ENCODE results near the gene PLCL2. TPM values are rescaled to one million over a fixed set of nuclear protein-coding genes. Genes with fewer than 3 reads are reported as not detected.

Gene PLCL2
- total RNA-seq, 1 donor from 2014 or later = 12.1 TPM

- DNase-seq (ENCODE audit: low read depth, low spot score) = no peak
Observed at GRCh38 chr3:16913264-16913580, 28.5 kb downstream of the PLCL2 start.

- DNase-seq (ENCODE audit: low read depth, low spot score) = peak; percentile 15
Observed at GRCh38 chr3:16916840-16917239, 32.1 kb downstream of the PLCL2 start.

- DNase-seq (ENCODE audit: low read depth, low spot score) = no peak
Observed at GRCh38 chr3:16917256-16917935, 32.6 kb downstream of the PLCL2 start.

GRCh38 chr3:16917980-16918682 is 33.4 kb downstream of the PLCL2 start:
- no peak for DNase-seq (ENCODE audit: low read depth, low spot score)

- no peak for DNase-seq (ENCODE audit: low read depth, low spot score)
Observed at GRCh38 chr3:16918683-16919025, 33.9 kb downstream of the PLCL2 start.

GRCh38 chr3:16923112-16923511 is 38.4 kb downstream of the PLCL2 start:
- no peak for DNase-seq (ENCODE audit: low read depth, low spot score)

- DNase-seq (ENCODE audit: low read depth, low spot score) = no peak
Observed at GRCh38 chr3:16927485-16927884, 42.7 kb downstream of the PLCL2 start.

GRCh38 chr3:16928386-16929132 is 43.8 kb downstream of the PLCL2 start:
- DNase-seq (ENCODE audit: low read depth, low spot score) = no peak

- no peak for DNase-seq (ENCODE audit: low read depth, low spot score)
Observed at GRCh38 chr3:16929311-16929710, 44.6 kb downstream of the PLCL2 start.

GRCh38 chr3:16932877-16933276 is 48.1 kb downstream of the PLCL2 start:
- DNase-seq (ENCODE audit: low read depth, low spot score) = no peak

GRCh38 chr3:16935781-16936180 is 51.0 kb downstream of the PLCL2 start:
- no peak for DNase-seq (ENCODE audit: low read depth, low spot score)

- no peak for DNase-seq (ENCODE audit: low read depth, low spot score)
Observed at GRCh38 chr3:16936233-16936632, 51.5 kb downstream of the PLCL2 start.

GRCh38 chr3:16936676-16937230 is 52.0 kb downstream of the PLCL2 start:
- no peak for DNase-seq (ENCODE audit: low read depth, low spot score)

GRCh38 chr3:16937326-16937845 is 52.6 kb downstream of the PLCL2 start:
- no peak for DNase-seq (ENCODE audit: low read depth, low spot score)

GRCh38 chr3:16940769-16941700 is 56.3 kb downstream of the PLCL2 start:
- DNase-seq (ENCODE audit: low read depth, low spot score) = no peak

GRCh38 chr3:16942955-16943354 is 58.2 kb downstream of the PLCL2 start:
- DNase-seq (ENCODE audit: low read depth, low spot score) = no peak

GRCh38 chr3:16943857-16944256 is 59.1 kb downstream of the PLCL2 start:
- no peak for DNase-seq (ENCODE audit: low read depth, low spot score)

- no peak for DNase-seq (ENCODE audit: low read depth, low spot score)
Observed at GRCh38 chr3:16944356-16944755, 59.6 kb downstream of the PLCL2 start.

GRCh38 chr3:16945330-16945729 is 60.6 kb downstream of the PLCL2 start:
- no peak for DNase-seq (ENCODE audit: low read depth, low spot score)

- DNase-seq (ENCODE audit: low read depth, low spot score) = no peak
Observed at GRCh38 chr3:16950282-16950681, 65.5 kb downstream of the PLCL2 start.

- DNase-seq (ENCODE audit: low read depth, low spot score) = no peak
Observed at GRCh38 chr3:16950845-16951244, 66.1 kb downstream of the PLCL2 start.

All from pulmonary artery endothelial cell (primary cell).